ENCODE measurements around the gene ENTHD1.

- TF ChIP-seq, protein P1, sequence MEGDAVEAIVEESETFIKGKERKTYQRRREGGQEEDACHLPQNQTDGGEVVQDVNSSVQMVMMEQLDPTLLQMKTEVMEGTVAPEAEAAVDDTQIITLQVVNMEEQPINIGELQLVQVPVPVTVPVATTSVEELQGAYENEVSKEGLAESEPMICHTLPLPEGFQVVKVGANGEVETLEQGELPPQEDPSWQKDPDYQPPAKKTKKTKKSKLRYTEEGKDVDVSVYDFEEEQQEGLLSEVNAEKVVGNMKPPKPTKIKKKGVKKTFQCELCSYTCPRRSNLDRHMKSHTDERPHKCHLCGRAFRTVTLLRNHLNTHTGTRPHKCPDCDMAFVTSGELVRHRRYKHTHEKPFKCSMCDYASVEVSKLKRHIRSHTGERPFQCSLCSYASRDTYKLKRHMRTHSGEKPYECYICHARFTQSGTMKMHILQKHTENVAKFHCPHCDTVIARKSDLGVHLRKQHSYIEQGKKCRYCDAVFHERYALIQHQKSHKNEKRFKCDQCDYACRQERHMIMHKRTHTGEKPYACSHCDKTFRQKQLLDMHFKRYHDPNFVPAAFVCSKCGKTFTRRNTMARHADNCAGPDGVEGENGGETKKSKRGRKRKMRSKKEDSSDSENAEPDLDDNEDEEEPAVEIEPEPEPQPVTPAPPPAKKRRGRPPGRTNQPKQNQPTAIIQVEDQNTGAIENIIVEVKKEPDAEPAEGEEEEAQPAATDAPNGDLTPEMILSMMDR (IDR thresholded peaks at IDR 0.05; ENCODE audit: poor library complexity, severe bottlenecking) = no peak
- no peak for TF ChIP-seq SMC3 (conservative IDR thresholded peaks at IDR 0.05; ENCODE audit: poor library complexity)
- no peak for TF ChIP-seq RAD21 (conservative IDR thresholded peaks at IDR 0.05)
- TF ChIP-seq TAF1 (IDR thresholded peaks at IDR 0.05; ENCODE audit: low read depth) = no peak
- no peak for TF ChIP-seq EP300 (conservative IDR thresholded peaks at IDR 0.05; ENCODE audit: poor library complexity, severe bottlenecking)
- no peak for TF ChIP-seq POLR2AphosphoS5 (IDR thresholded peaks at IDR 0.05)
- no peak for TF ChIP-seq EZH2 (IDR thresholded peaks at IDR 0.05; ENCODE audit: borderline replicate concordance, insufficient read depth, low read length, poor library complexity, severe bottlenecking)
Measured at GRCh38 chr22:39936523-39937145, 43.1 kb upstream of the ENTHD1 start.
